Lower leg skin (tissue), 4 donors: ENCODE data around the gene GLB1L2. TPM values are rescaled to one million over a fixed set of nuclear protein-coding genes. Genes with fewer than 3 reads are reported as not detected.

Experiments
- DNase-seq, 2 donors: peaks; one replicate each; pipeline ENCODE4 v3.0.0-alpha.2; 2019; ENCODE audit warnings: low spot score in 2 of 2
- H3K4me3 ChIP-seq: fragments of 200-600 bp; sonication (generic); 2 replicates; pipeline ENCODE4 v1.5.1; 2017; ENCODE audit warnings: mild to moderate bottlenecking, low read depth; ENCODE audit not compliant: poor library complexity, severe bottlenecking
- CTCF ChIP-seq, 3 donors: fragments of 450-650 bp; IDR thresholded peaks; one replicate each; pipeline ENCODE4 v1.5.1; 2016; ENCODE audit warnings: antibody characterized with exemption in 3 of 3, mild to moderate bottlenecking in 3 of 3, moderate library complexity in 2 of 3
- POLR2A ChIP-seq, 2 donors: fragments of 450-650 bp; IDR thresholded peaks; one replicate each; pipeline ENCODE4 v1.6.1; 2016 to 2017; ENCODE audit warnings: antibody characterized with exemption in 2 of 2, mild to moderate bottlenecking in 1 of 2, moderate library complexity in 1 of 2
- WGBS, 2 donors: methylation state at CpG; one replicate each; pipeline ENCODE4 v1.1.5; 2018; 5-methylcytosine and 5-hydroxymethylcytosine counted together
- intact Hi-C: fragments of 100-400 bp; cut with DNase I; formaldehyde crosslinking; loops from one replicate; pipeline ENCODE4 v1.15.0; 2023; ENCODE audit warnings: low total_unique reads
- total RNA-seq, 4 donors: library from RNA; depleted of rRNA; stranded (reverse); fragments of >200 nt; gene quantifications; one replicate each; pipeline ENCODE4 v1.1.0, GENCODE V29; 2016

Gene GLB1L2
- total RNA-seq, 4 donors from 2014 or later: 9.1 to 21.6 (median 15.1) TPM

- DNase-seq: peak in 1 of 2 donors; percentile 82
- intact Hi-C loops: no loop called here
- no peak overlapping the region for H3K4me3 ChIP-seq
- WGBS, 2 donors: 86 to 88% methylated on average over 18 of the region's 18 CpGs
- TF ChIP-seq POLR2A (IDR thresholded peaks at IDR 0.05) (no peak), CTCF (IDR thresholded peaks at IDR 0.05) (no peak)
Observed at GRCh38 chr11:134358856-134359490, 27.2 kb downstream of the GLB1L2 start.

GRCh38 chr11:134359646-134360045, 27.9 kb downstream of the GLB1L2 start:
- peak in 1 of 2 donors; percentile 31 for DNase-seq
- intact Hi-C loops: no loop called here
- no peak for TF ChIP-seq CTCF (IDR thresholded peaks at IDR 0.05)
- no peak for TF ChIP-seq POLR2A (IDR thresholded peaks at IDR 0.05)
- 87 to 88% methylated on average over 10 of the region's 10 CpGs for WGBS, 2 donors
- no peak overlapping the region for H3K4me3 ChIP-seq

GRCh38 chr11:134360050-134360835, 28.5 kb downstream of the GLB1L2 start:
- intact Hi-C loops: no loop called here
- TF ChIP-seq CTCF (IDR thresholded peaks at IDR 0.05) (peak in 1 of 3 donors; percentile 66), POLR2A (IDR thresholded peaks at IDR 0.05) (no peak)

GRCh38 chr11:134361661-134362060, 29.9 kb downstream of the GLB1L2 start:
- TF ChIP-seq CTCF (IDR thresholded peaks at IDR 0.05): no peak
- intact Hi-C loops: no loop called here
- 83 to 87% methylated on average over 26 of the region's 26 CpGs for WGBS, 2 donors
- no peak for DNase-seq
- H3K4me3 ChIP-seq: no peak overlapping the region

More at GRCh38 chr11:134360050-134360835, 28.5 kb downstream of the GLB1L2 start:
- no peak overlapping the region for H3K4me3 ChIP-seq
- WGBS, 2 donors: 18 to 21% methylated on average over 30 of the region's 30 CpGs
- peak; percentile 43 to 94 for DNase-seq

- H3K4me3 ChIP-seq: no peak overlapping the region
- no peak for DNase-seq
- intact Hi-C loops: no loop called here
- WGBS, 2 donors: 90 to 93% methylated on average over 32 of the region's 32 CpGs
- TF ChIP-seq POLR2A (IDR thresholded peaks at IDR 0.05): no peak
Observed at GRCh38 chr11:134362192-134362901, 30.6 kb downstream of the GLB1L2 start.

- TF ChIP-seq CTCF (IDR thresholded peaks at IDR 0.05) (no peak), POLR2A (IDR thresholded peaks at IDR 0.05) (no peak)
- intact Hi-C loops: no loop called here
- H3K4me3 ChIP-seq: no peak overlapping the region
- 73 to 86% methylated on average over 8 to 9 of the region's 9 CpGs for WGBS, 2 donors
- DNase-seq: no peak
Observed at GRCh38 chr11:134363161-134363560, 31.4 kb downstream of the GLB1L2 start.
